Activated T-helper 1 cell treated with Interleukin-2 at 50 U/mL for 16 hours (primary cell): ENCODE data around the gene MX1.

Experiments
- DNase-seq: peaks from one replicate; pipeline ENCODE4 v3.0.0-alpha.2; 2020; ENCODE audit warnings: low read depth

Gene MX1

GRCh38 chr21:41460578-41461527 is 34.8 kb downstream of the MX1 start:
- peak; percentile 30 for DNase-seq

GRCh38 chr21:41465176-41465781 is 39.2 kb downstream of the MX1 start:
- DNase-seq: no peak

GRCh38 chr21:41466024-41466820 is 40.2 kb downstream of the MX1 start:
- no peak for DNase-seq

DNA sequence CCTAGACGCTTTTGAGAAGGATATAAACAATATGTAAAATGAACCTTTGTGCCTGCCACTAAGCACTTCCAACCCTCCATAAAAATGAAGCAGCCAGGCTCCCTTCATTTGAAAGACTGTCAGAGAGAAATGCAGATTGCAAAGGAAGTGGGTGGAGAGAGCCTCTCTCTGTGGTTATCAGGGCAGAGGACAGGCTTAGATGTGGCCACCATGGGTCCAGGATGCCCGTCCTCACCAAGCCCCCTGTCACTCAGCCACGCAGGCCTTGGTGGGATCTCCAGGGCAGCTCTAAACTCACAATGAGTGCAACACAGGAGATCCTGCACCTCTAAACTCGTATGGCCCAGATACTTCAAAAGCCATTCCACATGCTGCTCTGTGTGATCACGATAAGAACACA is 44.0 kb downstream of the MX1 start:
- no peak for DNase-seq

DNA sequence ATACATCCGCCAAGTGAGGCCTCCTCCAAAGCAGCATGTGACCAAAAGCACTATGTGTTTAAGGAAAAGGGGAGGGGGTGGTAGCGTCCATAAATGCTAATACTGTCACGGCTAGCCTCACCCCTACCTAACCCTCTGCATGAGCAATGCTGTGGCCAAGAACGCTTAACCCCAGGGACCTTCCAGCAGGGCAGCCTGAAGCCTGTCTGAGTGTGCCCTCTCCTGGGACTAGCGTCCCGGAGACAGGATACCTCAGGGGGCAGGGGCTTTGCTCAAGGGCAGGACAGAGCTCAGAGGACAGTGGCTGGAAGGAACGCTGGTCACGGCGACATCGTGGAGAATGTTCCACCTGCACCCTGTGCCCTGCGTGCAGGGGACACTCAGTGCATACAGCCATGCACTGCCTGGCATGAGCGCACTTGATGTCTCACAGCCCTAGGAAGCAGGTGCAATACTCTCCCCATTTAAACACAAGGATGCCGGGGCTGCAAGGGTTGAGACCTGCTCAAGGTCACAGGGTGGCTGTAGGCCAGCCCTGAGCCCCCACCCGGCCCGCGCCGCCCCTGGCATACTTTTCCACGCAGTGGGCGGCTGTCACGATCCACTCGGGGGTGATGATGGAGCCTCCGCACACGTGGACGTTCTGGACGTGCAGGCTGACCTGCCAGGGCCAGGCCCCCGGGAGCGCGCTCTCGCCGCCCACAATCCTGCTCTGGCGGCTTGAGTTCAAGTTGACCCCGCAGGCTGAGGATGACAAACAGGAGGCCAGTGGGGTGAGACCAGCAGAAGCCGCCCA is 46.9 kb downstream of the MX1 start:
- no peak for DNase-seq

DNA sequence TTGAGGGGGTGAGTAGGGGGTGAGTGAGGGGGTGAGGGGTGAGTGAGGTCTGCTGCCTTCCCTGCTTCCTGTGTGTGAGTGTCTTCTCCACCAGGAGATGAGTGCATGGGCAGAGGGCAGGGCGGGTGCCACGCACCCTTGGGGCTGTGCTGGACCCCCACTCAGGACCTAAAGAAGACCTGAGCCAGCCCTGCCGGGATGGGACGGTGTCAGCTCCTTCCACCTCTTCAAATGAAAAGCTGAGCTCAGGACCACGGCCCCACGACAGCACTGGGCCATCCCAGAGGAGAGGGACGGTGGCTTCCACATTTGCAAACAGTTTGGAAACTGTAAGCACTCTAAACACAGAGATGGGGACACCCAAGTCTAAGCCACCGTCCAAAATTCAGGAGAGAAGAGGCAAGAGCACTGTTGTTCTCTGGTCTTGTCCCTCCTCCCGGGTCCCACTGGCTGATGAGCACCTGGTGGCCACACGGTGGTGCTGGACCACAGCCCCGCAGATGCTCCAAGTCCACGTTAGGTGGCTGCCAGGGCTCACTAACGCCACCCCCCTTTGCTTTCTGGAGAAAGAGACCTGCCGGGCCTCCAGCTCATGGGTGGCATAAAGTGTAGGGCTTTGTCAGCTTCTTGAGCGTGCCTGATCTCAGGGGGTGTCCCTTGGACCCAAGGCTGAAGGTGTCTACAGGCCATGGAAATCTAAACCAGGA is 49.8 kb downstream of the MX1 start:
- no peak for DNase-seq

DNA sequence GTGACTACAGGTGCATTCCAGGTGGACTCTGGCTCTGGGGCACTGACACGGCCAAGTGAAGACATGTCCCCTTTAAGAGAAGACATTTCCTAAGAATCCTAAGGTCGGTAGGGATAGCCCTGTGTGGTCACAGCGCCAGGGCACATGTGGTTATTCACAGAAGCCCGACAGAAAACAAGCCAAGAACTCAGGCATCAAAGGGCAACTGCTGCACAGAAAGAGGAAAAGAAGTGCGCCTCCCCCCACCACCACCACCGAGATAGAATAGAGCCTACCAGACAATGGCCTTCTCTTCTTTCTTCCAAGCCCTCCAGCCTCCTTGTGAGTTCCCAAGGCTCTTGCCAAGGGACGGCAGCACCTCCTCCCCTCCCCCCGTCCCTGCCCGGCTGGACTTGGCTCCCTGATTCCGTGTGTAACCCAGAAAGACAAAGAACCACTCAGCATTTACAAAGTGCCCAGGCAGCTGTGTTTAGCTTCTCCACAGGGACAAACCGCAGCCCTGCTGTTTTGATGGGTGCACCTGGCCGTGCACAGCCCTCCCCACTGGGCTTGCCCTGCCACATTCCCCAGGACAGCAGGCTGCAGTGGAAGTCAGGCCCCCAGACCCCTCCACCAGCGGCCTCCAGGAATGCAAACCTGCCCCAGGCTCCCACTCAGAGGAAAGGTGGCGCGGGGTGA is 51.7 kb downstream of the MX1 start:
- no peak for DNase-seq

DNA sequence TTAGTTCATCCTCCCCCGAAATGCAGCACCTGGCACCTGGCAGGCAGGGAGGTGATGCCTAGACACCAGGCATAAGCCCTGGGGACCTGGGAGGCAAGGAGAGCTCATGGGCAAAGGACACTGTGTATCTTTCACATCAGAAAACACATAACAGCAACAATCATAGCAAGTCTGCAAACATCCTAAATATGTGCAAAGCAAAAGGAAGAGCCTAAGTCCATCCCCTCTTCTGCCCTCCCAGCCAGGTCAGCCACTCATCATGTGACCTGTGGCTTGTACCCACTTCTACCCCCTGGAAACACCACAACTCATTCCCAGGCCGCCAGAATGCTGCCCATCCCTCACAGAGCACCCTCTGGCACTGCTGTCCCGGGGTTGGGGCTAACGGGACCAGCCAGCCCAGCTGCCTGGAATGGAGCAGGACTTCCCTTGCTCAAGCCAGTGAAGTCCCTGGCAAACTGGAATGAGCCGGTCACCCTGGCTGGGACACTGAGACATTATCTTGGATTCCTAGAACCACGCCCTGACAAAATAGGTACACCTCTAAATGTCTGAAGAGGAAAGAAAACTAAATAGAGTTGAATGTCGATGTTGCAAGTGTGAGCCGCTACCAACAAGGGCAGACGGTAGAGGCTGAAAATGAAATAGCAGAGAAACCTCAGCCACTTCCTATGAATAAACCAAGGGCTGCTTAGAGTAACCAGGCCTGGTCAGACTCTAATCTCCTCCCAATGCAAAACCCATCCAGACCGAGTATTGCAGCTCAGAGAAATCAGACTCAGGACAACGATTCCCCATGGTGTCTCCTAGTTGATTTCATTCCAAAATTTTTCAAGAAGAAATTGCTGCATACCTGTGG is 52.5 kb downstream of the MX1 start:
- no peak for DNase-seq

DNA sequence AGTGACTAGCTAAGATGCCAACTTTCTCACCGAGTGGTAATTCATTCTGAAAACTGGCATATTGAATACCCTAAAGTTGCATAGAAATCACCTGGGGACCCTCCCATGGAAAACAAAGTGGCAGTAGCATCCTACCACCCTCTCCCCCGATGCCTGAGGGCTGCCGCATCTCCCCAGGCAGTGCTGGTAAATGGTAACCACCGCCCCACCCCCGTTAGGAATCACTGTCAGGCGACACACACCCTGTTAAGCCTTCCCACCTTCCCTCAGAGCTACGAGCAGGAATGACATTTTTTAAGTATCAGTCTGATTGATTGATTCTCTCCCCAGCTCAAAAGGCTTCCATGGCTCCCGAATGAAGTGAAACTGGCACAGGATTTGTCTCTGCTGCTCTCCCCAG is 53.6 kb downstream of the MX1 start:
- no peak for DNase-seq

DNA sequence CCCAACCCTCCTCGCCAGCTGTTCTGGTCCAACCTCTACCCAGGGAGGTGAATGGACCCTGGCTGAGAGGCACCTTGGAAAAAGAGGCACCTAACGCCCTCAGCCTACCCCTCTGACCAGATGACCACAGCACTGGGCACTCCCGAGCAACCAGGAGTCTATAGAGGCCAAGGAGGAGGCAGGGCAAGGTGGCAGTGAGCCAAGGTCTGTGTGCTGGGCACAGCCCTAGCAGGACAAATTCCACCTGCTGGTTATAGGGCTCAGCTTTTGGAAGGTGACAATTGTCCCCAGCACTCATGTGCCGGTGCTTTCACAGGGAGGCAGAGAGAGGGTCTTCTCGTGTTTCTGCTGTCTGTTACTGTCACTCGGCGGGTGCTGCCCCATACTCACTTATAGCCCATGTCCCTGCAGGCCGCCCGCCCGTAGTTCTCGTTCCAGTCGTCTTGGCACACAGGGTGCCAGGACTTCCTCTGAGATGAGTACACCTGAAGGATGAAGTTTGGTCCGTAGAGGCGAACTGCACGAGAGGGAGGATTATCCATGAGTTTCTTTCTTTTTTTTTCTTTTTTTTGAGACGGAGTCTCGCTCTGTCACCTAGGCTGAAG is 54.1 kb downstream of the MX1 start:
- no peak for DNase-seq

GRCh38 chr21:41481191-41481590 is 55.2 kb downstream of the MX1 start:
- no peak for DNase-seq

- no peak for DNase-seq
Observed at GRCh38 chr21:41482301-41482700, 56.3 kb downstream of the MX1 start.

DNA sequence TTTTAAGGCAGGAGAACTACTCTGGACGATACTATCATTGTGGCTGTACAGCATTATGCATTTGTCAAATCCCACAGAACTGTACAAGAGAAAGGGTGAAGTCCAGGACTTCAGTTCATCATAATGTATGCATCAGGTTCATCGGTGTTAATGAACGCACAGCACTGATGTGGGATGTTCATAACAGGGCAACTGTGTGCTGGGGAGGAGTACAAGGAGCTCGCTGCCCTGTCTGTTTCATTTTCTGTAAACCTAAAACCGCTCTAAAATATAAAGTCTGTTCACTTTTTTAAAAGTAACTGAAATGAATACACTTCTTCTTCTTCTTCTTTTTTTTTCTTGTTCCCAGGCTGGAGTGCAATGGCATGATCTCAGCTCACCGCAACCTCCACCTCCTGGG is 56.9 kb downstream of the MX1 start:
- DNase-seq: no peak

DNA sequence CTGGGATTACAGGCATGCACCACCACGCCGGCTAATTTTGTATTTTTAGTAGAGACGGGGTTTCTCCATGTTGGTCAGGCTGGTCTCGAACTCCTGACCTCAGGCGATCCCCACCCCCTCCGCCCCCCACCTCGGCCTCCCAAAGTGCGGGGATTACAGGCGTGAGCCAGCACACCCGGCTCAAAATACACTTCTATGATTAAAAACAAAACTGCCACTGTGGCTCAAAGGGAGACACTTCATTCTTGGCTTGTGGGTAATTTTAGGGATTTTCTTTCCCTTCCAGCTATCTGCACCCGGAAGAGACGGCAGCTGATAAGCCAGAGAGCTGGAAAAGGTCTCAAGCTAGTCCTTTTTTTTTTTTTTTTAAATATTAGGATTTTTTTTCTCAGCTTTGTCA is 57.4 kb downstream of the MX1 start:
- no peak for DNase-seq

DNA sequence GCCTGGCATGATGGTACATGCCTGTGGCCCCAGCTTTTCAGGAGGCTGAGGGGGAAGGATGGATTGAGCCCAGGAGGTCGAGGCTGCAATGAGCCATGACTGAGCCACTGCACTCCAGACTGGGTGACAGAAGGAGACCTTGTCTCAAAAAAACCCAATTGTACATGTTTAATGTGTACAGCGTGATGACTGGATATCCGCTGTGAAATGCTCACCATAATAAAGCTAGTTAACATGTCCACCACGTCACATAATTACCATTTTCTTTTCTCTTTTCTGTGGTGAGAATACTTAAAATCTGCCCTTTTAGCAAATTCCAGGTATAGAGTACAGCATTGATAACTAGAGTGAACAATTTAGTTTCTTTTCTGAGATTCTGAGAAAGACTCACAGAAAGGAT is 57.9 kb downstream of the MX1 start:
- DNase-seq: no peak

GRCh38 chr21:41487082-41487481 is 61.0 kb downstream of the MX1 start:
- no peak for DNase-seq

GRCh38 chr21:41488080-41488479 is 62.0 kb downstream of the MX1 start:
- no peak for DNase-seq

GRCh38 chr21:41489329-41489728 is 63.3 kb downstream of the MX1 start:
- DNase-seq: no peak

GRCh38 chr21:41490330-41490729 is 64.3 kb downstream of the MX1 start:
- no peak for DNase-seq
